Measurements from ENCODE around the gene TNIP3.

Gene TNIP3

DNA sequence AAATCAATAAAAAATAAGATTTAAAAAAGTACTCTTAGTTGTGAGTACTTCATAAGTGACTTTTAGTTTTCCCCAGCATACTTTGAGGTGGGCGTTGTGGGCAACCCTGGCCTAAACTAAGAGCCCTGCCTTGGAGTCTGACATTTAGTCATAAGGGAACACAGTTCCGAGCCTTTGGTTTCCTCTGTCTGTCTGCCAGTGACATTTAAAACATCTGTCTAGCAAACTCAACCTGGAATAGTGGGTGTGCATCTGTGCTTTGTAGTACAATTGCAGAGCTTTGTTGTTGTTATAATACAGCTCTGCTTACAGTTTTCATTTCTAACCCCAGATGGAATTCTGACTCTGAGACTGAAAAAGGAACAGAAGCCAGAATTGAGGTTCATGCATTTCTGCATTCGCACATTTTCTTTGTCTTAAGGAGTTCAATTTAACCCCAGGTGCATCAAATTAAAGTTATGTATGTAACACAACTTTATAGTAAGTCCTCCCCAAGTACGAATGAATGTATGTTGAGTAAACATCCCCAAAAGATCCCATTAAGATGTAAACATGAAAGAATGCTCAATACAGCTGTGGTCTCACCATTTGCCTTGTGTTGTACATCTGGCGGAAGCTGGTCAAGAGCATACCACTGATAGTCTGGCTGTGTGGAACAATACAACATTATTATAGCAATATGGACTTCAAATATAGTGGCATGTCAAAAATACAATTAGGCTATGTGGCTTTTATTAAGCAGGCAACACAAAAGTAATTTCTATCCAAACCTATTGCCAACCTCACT is 25.9 kb downstream of the TNIP3 start:
- Histone ChIP-seq H3K9me3 (ENCODE audit: low read depth, low read length) (no peaks in the 10 kb centered on the region), H3K36me3 (ENCODE audit: insufficient read depth, low read length) (no peaks in the 10 kb centered on the region), H3K9ac (ENCODE audit: insufficient read length) (no peak overlapping the region), H3K27ac (no peak overlapping the region), H3K4me3 (no peak overlapping the region)
- no peak for DNase-seq (ENCODE audit: low read depth, low spot score)
- TF ChIP-seq FOXP2 (optimal IDR thresholded peaks at IDR 0.05; ENCODE audit: control extremely low read depth, extremely low read length, insufficient read depth): no peak
- TF ChIP-seq EZH2 (IDR thresholded peaks at IDR 0.05): no peak
- no peak for TF ChIP-seq POLR2AphosphoS5 (IDR thresholded peaks at IDR 0.05; ENCODE audit: borderline replicate concordance, low read depth, low read length)

GRCh38 chr4:121130326-121130660 is 33.8 kb downstream of the TNIP3 start:
- no peak overlapping the region for H3K27ac ChIP-seq
- H3K4me3 ChIP-seq: no peak overlapping the region
- no peak for TF ChIP-seq POLR2AphosphoS5 (IDR thresholded peaks at IDR 0.05; ENCODE audit: borderline replicate concordance, low read depth, low read length)
- no peak for DNase-seq (ENCODE audit: low read depth, low spot score)
- H3K9ac ChIP-seq (ENCODE audit: insufficient read length): no peak overlapping the region
- H3K36me3 ChIP-seq (ENCODE audit: insufficient read depth, low read length): no peaks in the 10 kb centered on the region
- H3K9me3 ChIP-seq (ENCODE audit: low read depth, low read length): no peaks in the 10 kb centered on the region

GRCh38 chr4:121129606-121130325 is 34.4 kb downstream of the TNIP3 start:
- no peak overlapping the region for H3K4me3 ChIP-seq
- no peak for DNase-seq (ENCODE audit: low read depth, low spot score)
- no peak overlapping the region for H3K9ac ChIP-seq (ENCODE audit: insufficient read length)
- no peak overlapping the region for H3K27ac ChIP-seq
- no peaks in the 10 kb centered on the region for H3K9me3 ChIP-seq (ENCODE audit: low read depth, low read length)
- no peaks in the 10 kb centered on the region for H3K36me3 ChIP-seq (ENCODE audit: insufficient read depth, low read length)
- TF ChIP-seq EZH2 (IDR thresholded peaks at IDR 0.05): no peak
- TF ChIP-seq POLR2AphosphoS5 (IDR thresholded peaks at IDR 0.05; ENCODE audit: borderline replicate concordance, low read depth, low read length): no peak
- TF ChIP-seq FOXP2 (optimal IDR thresholded peaks at IDR 0.05; ENCODE audit: control extremely low read depth, extremely low read length, insufficient read depth): no peak

DNA sequence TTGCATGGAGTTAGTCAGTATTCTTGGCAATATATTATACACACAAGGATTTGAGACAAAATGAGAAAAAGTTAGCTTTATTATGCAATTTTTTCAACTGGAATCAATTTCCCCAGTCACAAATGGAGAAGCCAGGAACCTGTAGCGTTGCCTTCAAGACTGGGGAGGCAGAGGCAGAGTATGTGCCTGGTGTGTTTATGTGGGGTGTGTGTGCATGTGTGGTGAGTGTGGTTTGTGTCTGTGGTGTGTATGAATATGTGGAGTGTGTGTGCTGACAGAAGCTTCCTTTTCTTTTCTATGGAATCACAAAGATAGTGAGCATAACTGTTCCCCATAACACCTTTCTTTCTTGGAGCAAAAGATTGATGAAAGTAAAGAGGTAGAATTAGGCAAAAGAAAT is 37.0 kb downstream of the TNIP3 start:
- Histone ChIP-seq H3K9me3 (ENCODE audit: low read depth, low read length) (no peaks in the 10 kb centered on the region), H3K36me3 (ENCODE audit: insufficient read depth, low read length) (no peaks in the 10 kb centered on the region), H3K9ac (ENCODE audit: insufficient read length) (no peak overlapping the region), H3K4me3 (no peak overlapping the region), H3K27ac (no peak overlapping the region)
- DNase-seq (ENCODE audit: low read depth, low spot score): no peak
- TF ChIP-seq POLR2AphosphoS5 (IDR thresholded peaks at IDR 0.05; ENCODE audit: borderline replicate concordance, low read depth, low read length) (no peak), FOXP2 (optimal IDR thresholded peaks at IDR 0.05; ENCODE audit: control extremely low read depth, extremely low read length, insufficient read depth) (no peak), EZH2 (IDR thresholded peaks at IDR 0.05) (no peak)

GRCh38 chr4:121126449-121127006 is 37.6 kb downstream of the TNIP3 start:
- no peak for DNase-seq (ENCODE audit: low read depth, low spot score)
- H3K27ac ChIP-seq: no peak overlapping the region
- TF ChIP-seq EZH2 (IDR thresholded peaks at IDR 0.05) (no peak), POLR2AphosphoS5 (IDR thresholded peaks at IDR 0.05; ENCODE audit: borderline replicate concordance, low read depth, low read length) (no peak), FOXP2 (optimal IDR thresholded peaks at IDR 0.05; ENCODE audit: control extremely low read depth, extremely low read length, insufficient read depth) (no peak)
- H3K9me3 ChIP-seq (ENCODE audit: low read depth, low read length): no peaks in the 10 kb centered on the region
- no peak overlapping the region for H3K9ac ChIP-seq (ENCODE audit: insufficient read length)
- no peaks in the 10 kb centered on the region for H3K36me3 ChIP-seq (ENCODE audit: insufficient read depth, low read length)
- no peak overlapping the region for H3K4me3 ChIP-seq

DNA sequence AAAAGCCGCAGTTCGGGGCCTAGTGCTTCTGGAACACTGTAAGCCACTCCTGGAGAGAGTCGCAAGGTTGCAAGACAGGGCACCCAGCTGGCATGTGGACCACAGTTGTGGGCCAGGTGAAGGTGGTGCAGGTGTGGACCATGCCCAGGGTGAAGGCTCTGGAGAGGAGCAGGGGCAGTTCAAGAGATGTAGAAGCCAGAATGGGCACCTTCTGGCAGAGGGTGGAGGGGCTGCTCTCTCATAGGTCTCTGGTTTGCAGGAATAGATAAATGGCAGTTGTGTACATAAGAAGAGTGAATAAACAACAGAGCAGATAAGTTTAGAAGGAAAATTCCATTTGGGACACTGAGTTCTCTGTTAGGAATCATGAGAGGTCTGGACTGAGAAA is 38.6 kb downstream of the TNIP3 start:
- Histone ChIP-seq H3K36me3 (ENCODE audit: insufficient read depth, low read length) (no peaks in the 10 kb centered on the region), H3K9ac (ENCODE audit: insufficient read length) (no peak overlapping the region), H3K4me3 (no peak overlapping the region), H3K9me3 (ENCODE audit: low read depth, low read length) (no peaks in the 10 kb centered on the region), H3K27ac (no peak overlapping the region)
- TF ChIP-seq EZH2 (IDR thresholded peaks at IDR 0.05) (no peak), POLR2AphosphoS5 (IDR thresholded peaks at IDR 0.05; ENCODE audit: borderline replicate concordance, low read depth, low read length) (no peak), FOXP2 (optimal IDR thresholded peaks at IDR 0.05; ENCODE audit: control extremely low read depth, extremely low read length, insufficient read depth) (no peak)
- DNase-seq (ENCODE audit: low read depth, low spot score): no peak

GRCh38 chr4:121122661-121123060 is 41.5 kb downstream of the TNIP3 start:
- TF ChIP-seq FOXP2 (optimal IDR thresholded peaks at IDR 0.05; ENCODE audit: control extremely low read depth, extremely low read length, insufficient read depth) (no peak), EZH2 (IDR thresholded peaks at IDR 0.05) (no peak)
- no peak for DNase-seq (ENCODE audit: low read depth, low spot score)
- Histone ChIP-seq H3K36me3 (ENCODE audit: insufficient read depth, low read length) (no peaks in the 10 kb centered on the region), H3K9ac (ENCODE audit: insufficient read length) (no peak overlapping the region), H3K27ac (no peak overlapping the region), H3K9me3 (ENCODE audit: low read depth, low read length) (no peaks in the 10 kb centered on the region), H3K4me3 (no peak overlapping the region)

GRCh38 chr4:121119715-121120114 is 44.4 kb downstream of the TNIP3 start:
- Histone ChIP-seq H3K36me3 (ENCODE audit: insufficient read depth, low read length) (no peaks in the 10 kb centered on the region), H3K9me3 (ENCODE audit: low read depth, low read length) (no peaks in the 10 kb centered on the region), H3K9ac (ENCODE audit: insufficient read length) (no peak overlapping the region), H3K27ac (no peak overlapping the region), H3K4me3 (no peak overlapping the region)
- TF ChIP-seq FOXP2 (optimal IDR thresholded peaks at IDR 0.05; ENCODE audit: control extremely low read depth, extremely low read length, insufficient read depth) (no peak), EZH2 (IDR thresholded peaks at IDR 0.05) (no peak), POLR2AphosphoS5 (IDR thresholded peaks at IDR 0.05; ENCODE audit: borderline replicate concordance, low read depth, low read length) (no peak)
- no peak for DNase-seq (ENCODE audit: low read depth, low spot score)

Data from SK-N-MC (cell line).